Left renal pelvis (tissue), 4 donors: ENCODE results near the gene OR52B2. TPM values are rescaled to one million over a fixed set of nuclear protein-coding genes. Genes with fewer than 3 reads are reported as not detected.
"Not testable (repeated sequence)": the region's sequence is repeated elsewhere in the genome, so short reads cannot be mapped to it uniquely, and the experiment has no call there.

Experiments
- DNase-seq, 4 donors: peaks; one replicate each; pipeline ENCODE4 v3.0.0-alpha.2; 2013; ENCODE audit warnings: low read depth in 4 of 4, low spot score in 3 of 4
- polyA plus RNA-seq, 4 donors: library from polyadenylated mRNA; unstranded; fragments of 120-200 nt; gene quantifications; one replicate each; pipeline ENCODE4 v1.2.1, GENCODE V29; 2013; ENCODE audit not compliant: insufficient read length in 4 of 4

Gene OR52B2
- polyA plus RNA-seq, 4 donors = not detected

DNA sequence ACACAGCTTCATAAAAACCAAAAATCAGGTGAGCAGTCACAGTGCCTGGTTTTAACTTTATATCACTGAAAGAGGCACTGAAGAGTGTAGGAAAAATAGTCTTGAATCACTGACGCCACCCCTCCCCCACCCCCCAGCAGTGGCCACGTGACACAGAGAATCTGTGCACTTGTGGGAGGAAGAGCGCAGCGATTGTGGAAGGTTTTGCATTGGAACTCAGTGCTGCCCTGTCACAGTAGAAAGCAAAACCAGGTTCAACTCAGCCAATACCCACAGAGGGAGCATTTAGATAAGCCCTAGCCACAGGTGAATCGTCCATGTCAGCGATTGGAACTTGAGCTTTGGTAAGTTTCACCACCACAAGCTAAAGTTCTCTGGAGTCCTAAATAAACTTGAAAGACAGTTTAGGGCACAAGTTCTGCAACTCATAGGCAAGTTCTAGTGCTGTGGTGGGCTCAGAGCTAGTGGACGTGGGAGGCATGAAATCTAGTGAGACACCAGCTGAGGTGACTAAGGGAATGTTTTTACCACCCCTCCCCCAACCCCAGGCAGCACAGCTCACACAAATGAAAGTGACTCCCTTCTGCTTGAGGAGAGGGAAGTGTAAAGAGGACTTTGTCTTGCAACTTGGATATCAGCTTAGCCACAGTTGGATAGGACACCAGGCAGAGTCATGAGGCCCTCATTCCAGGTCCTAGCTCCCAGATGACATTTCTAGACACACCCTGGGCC lies 13.3 kb downstream of the OR52B2 start:
- no peak for DNase-seq

DNA sequence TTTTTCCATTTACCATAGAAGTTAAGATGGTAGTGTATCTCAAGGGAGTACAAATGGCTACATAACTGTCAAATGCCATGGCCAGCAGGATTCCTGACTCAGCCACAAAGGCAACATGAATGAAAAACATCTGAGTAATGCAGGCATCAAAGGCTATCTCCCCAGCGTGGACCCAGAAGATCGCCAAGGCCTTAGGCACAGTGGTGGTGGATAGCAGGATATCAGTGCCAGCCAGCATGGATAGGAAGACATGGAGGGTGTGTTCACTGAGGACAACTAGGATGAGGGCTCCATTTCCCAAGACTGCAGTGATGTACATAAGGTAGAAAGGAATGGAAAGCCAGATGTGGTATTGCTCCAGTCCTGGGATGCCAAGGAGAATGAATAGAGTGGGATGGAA lies 18.0 kb downstream of the OR52B2 start:
- no peak for DNase-seq

DNA sequence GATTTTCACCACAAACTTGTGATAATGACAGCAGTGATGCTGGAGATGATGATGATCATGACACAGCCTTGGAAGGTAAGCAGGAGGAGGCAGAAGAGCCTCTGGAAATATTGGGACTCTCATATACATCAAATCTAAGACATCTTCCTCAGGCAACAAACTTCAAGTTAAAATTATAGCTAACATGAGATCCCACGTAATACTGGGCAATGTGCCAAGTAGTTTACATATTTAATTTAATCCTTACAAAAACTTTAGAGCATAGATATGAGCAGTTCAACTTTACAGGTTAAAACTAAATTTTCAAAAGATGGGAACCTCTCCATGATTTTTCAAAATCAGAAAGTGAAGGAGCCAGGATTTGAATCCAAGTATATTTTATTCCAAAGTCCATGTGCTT lies 19.0 kb downstream of the OR52B2 start:
- DNase-seq = no peak

DNA sequence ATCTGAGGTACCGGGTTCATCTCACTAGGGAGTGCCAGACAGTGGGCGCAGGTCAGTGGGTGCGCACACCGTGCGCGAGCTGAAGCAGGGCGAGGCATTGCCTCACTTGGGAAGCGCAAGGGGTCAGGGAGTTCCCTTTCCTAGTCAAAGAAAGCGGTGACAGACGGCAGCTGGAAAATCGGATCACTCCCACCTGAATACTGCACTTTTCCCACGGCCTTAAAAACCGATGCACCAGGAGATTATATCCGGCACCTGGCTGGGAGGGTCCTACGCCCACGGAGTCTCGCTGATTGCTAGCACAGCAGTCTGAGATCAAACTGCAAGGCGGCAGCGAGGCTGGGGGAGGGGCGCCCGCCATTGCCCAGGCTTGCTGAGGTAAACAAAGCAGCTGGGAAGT lies 26.4 kb downstream of the OR52B2 start:
- DNase-seq = not testable (repeated sequence)

DNA sequence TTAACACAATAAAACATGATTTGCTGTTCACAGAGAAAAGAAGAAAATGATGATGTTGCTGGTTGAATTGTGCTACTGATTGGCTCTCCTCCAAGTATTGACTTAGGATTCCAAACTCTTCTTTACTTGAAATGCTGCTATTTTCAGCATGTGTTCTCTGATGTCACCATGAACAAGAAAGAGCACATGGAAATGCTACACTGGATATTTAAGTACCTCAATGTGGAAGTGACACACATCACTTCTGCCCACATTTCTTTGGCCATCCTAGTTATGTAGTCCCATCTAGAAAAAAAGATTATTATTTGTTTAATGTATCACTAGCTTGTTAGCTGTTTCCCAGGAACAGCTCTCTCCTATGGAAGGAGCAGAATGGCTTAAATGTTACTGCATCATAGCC lies 27.2 kb downstream of the OR52B2 start:
- no peak for DNase-seq

DNA sequence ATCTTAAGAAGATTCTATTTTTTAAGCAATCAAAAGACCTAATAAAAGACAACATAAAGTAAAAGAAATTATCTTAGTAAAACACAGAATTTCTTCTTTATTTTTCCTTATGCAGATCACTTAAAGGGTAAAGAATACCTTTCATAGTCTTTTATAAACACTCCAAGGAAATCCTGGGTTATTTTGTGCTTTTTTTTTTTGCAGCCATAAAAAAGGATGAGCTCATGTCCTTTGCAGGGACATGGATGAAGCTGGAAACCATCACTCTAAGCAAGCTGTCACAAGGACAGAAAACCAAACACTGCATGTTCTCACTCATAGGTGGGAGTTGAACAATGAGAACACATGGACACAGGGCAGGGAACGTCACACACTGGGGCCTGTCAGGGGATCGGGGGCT lies 34.2 kb downstream of the OR52B2 start:
- not testable (repeated sequence) for DNase-seq

DNA sequence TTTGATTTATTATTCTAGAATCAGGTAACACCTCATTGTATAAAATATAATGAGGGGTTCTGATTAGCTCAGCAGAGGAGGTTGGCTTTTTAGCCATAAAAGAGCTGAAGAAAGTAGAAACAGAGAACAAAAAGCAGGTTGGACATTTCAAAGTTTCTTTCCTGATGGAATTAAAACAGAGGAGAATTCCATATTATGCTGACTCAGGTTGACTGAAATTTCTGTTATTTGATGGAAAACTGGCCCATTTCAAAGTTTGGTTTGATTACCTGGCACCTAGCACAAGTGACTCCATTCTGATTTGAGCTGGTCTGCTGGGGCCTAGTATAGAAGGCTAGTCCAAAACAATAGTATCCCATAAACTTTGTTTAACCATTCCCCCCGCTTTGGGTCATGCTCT lies 37.7 kb downstream of the OR52B2 start:
- DNase-seq = no peak

DNA sequence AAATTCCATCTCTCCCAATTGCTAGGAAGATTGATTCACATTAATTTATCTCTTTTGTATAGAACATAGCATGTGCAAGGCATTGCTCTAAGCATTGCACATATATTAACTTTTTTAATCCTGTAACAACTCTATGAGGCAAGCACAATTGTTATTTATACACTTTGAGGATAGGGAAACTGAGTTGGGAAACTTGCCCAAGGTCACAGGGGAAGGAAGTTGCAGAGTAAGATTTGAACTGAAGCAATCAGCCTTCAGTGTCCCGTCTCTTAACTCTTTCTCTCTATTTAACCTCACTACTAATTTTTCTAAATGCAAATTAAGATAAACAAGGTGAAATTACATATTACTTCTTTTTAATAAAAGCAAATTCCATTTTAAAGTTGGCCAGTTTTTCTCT lies 40.5 kb downstream of the OR52B2 start:
- no peak for DNase-seq

DNA sequence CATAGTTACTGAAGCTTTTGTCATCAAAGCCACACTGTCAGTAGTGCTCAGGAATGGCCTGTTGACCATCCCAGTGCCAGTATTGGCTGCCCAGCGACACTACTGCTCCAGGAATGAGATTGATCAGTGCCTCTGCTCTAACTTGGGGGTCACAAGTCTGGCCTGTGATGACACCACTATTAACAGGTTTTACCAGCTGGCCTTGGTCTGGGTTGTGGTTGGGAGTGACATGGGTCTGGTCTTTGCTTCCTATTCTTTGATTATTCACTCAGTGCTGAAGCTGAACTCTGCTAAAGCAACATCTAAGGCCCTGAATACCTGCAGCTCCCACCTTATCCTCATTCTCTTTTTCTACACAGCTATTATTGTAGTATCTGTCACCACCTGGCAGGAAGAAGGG lies 41.1 kb downstream of the OR52B2 start:
- DNase-seq = no peak

DNA sequence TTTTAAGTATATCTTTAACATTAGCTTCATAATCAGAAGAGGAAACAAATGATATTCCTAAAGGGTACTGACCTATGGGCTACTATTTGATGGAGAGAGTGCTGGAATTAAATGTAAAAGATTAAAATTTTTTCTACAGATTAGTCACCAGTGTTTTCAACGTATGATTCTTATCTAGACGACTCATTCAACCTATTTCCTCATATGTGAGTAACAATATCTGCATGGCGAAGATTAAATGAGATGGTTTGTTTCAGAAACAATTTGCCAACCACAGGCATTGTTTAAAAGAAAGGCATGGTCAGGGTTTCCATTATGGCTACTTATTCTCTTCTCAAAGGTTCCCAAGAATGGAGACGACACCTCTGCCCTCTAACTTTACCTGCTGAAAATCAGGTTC lies 42.2 kb downstream of the OR52B2 start:
- no peak for DNase-seq

DNA sequence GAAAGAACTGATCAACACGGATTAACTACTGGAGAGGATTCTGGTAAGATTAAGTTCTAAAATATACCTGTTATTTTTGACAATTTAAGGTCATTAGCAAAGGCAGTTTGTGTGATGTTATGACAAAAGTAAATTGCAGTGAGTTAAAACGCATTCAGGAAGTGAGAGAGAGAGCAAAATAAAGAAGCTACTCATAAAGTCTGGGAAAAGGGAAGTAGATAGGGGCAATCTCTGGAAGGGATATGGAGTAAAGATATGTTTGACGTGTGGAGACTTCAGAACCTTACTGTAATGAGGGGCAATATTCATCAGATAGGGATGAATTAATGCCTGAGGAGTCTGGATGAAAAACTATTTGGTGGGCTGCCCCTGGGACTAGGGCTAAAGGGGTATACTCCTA lies 45.9 kb downstream of the OR52B2 start:
- DNase-seq = no peak

Other genes with a start within 250 kb of the OR52B2 start
- not detected for gene OR56A3, start 228.1 kb downstream of the OR52B2 start, polyA plus RNA-seq
- gene OR56A5, start 201.8 kb downstream of the OR52B2 start, polyA plus RNA-seq = not detected
- not detected for gene OR52L1, start 183.3 kb downstream of the OR52B2 start, polyA plus RNA-seq
- under 1 TPM in 1 of 4 donors, not detected in 3; 0.06 TPM for gene OR56A4, start 163.4 kb downstream of the OR52B2 start, polyA plus RNA-seq
- gene OR56A1, start 139.6 kb downstream of the OR52B2 start, polyA plus RNA-seq = not detected
- under 1 TPM in 1 of 4 donors, not detected in 3; 0.22 TPM for gene OR56B4, start 62.6 kb downstream of the OR52B2 start, polyA plus RNA-seq
- gene OR52W1, start 28.9 kb upstream of the OR52B2 start, polyA plus RNA-seq = under 1 TPM in 2 of 4 donors, not detected in 2; 0.14 to 0.16 TPM
- gene C11orf42, start 35.2 kb upstream of the OR52B2 start, polyA plus RNA-seq = 1 to 10 TPM in 2 of 4 donors, under 1 TPM in 2; 0.23 to 2.3 (median 0.98) TPM
- gene FHIP1B, start 64.3 kb upstream of the OR52B2 start, polyA plus RNA-seq = 10 to 100 TPM; 40.0 to 68.9 (median 46.3) TPM
- under 1 TPM; 0.09 to 0.34 (median 0.27) TPM for gene CNGA4, start 68.8 kb upstream of the OR52B2 start, polyA plus RNA-seq
- under 1 TPM; 0.25 to 0.76 (median 0.56) TPM for gene CCKBR, start 89.5 kb upstream of the OR52B2 start, polyA plus RNA-seq
- 10 to 100 TPM; 12.0 to 39.8 (median 16.9) TPM for gene CAVIN3, start 150.2 kb upstream of the OR52B2 start, polyA plus RNA-seq
- 10 to 100 TPM; 33.8 to 35.8 (median 34.8) TPM for gene SMPD1, start 220.1 kb upstream of the OR52B2 start, polyA plus RNA-seq
- gene APBB1, start 248.8 kb upstream of the OR52B2 start, polyA plus RNA-seq = 10 to 100 TPM; 47.0 to 60.0 (median 51.3) TPM